HG02759 (cell line): ENCODE results near the gene ANKRD53.

ENCODE experiments used
- ATAC-seq: cut with Tn5 transposase; IDR thresholded peaks from one replicate; pipeline ENCODE4 v1.9.1; 2021; ENCODE audit warnings: mild to moderate bottlenecking, moderate library complexity; ENCODE audit not compliant: unreplicated experiment

The ANKRD53 gene

GRCh38 chr2:70942396-70943204, 35.8 kb upstream of the ANKRD53 start:
- ATAC-seq: no peak

- no peak for ATAC-seq
Observed at GRCh38 chr2:70943205-70943871, 35.1 kb upstream of the ANKRD53 start.

GRCh38 chr2:70944111-70944690, 34.2 kb upstream of the ANKRD53 start:
- ATAC-seq: no peak

GRCh38 chr2:70946832-70947442, 31.5 kb upstream of the ANKRD53 start:
- ATAC-seq: no peak

- ATAC-seq: no peak
Observed at GRCh38 chr2:70947556-70948184, 30.8 kb upstream of the ANKRD53 start.

- peak; percentile 94 for ATAC-seq
Observed at GRCh38 chr2:70948337-70949003, 30.0 kb upstream of the ANKRD53 start.

GRCh38 chr2:70949086-70949485, 29.3 kb upstream of the ANKRD53 start:
- ATAC-seq: no peak

GRCh38 chr2:70954886-70955285, 23.5 kb upstream of the ANKRD53 start:
- ATAC-seq: no peak

GRCh38 chr2:70956141-70956540, 22.3 kb upstream of the ANKRD53 start:
- no peak for ATAC-seq

- ATAC-seq: no peak
Observed at GRCh38 chr2:70957798-70958197, 20.6 kb upstream of the ANKRD53 start.

GRCh38 chr2:70958759-70959158, 19.7 kb upstream of the ANKRD53 start:
- no peak for ATAC-seq

GRCh38 chr2:70959271-70959761, 19.1 kb upstream of the ANKRD53 start:
- no peak for ATAC-seq

GRCh38 chr2:70959851-70960832, 18.3 kb upstream of the ANKRD53 start:
- ATAC-seq: no peak

GRCh38 chr2:70960833-70961647, 17.4 kb upstream of the ANKRD53 start:
- no peak for ATAC-seq

- ATAC-seq: no peak
Observed at GRCh38 chr2:70961648-70961994, 16.8 kb upstream of the ANKRD53 start.

GRCh38 chr2:70962211-70962884, 16.1 kb upstream of the ANKRD53 start:
- ATAC-seq: no peak

- ATAC-seq: no peak
Observed at GRCh38 chr2:70962885-70963878, 15.2 kb upstream of the ANKRD53 start.
